GM19324 (cell line): ENCODE results near the gene NDST3.

Experiments
- ATAC-seq: cut with Tn5 transposase; IDR thresholded peaks from one replicate; pipeline ENCODE4 v1.9.1; 2021; ENCODE audit warnings: mild to moderate bottlenecking, moderate library complexity; ENCODE audit not compliant: unreplicated experiment, low FRiP score

The NDST3 gene

DNA sequence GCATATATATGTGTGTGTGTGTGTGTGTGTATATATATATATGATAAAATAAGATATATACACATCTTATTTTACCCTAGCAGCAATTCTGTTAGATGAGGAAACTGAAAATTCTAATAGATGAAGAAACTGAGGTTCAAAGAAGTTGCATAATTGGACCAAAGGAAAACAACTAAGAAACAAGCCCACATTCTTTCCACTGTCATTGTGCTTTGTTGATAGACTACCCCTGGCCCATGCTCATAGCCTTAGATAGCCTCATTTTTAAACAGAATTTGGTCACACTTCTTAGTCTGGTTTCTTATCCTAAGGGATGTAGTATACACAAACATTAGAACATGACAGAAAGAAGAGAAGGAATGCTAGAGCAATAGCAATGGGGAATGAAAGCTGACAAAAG is 138.8 kb downstream of the NDST3 start:
- ATAC-seq: no peak

DNA sequence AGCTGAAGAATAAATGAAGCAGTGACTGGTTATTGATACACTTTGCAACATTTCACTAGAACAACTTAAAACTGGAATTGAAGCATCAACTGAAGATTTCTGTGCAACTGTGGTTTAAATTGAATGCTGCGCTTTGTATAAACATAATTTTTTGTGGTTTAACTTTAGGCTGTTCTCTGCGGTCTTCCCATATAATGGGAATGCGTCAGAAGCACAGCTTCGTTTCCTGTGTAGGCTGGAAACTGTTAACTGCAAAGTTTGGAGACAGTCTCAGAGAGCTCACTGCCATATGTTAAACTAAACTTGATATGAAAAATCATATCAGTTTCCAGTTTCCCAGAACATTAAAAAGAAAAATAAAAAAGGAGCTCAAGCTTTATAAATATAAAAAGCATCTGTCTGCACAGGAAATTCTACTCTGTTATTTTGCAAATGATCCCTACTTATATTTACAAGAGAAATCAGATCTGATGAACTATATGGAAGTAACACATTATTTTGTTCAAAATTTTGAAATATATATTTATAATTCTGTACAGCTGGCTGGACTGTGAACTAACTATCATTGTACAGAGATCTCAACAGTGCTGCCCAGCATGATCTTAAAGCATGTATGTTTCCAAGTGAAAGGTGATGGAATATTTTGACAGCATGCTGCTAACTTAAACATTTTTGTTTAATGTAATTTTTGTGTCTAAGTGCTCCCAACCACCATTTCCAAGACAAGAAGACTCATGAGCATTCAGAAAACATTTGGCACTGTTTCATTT is 139.9 kb downstream of the NDST3 start:
- ATAC-seq: no peak

DNA sequence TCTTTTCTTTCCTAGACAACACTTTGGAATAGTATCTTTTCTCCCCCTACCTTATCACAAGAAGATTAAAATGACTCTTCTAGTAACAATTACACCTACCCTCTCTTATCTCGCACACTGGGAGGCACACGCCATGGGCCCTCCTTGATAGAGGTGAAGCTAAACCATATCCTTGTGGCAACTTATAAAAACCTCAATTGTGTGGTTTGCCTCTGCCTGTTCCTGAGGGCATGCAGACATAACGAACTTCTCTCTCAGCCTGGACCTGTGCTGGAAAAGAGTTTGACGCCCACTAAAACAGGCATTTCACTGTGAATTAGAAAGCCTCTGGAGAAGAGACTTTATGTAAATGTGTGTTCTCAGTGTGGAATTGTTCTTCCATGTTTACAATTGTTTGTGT is 141.2 kb downstream of the NDST3 start:
- no peak for ATAC-seq

DNA sequence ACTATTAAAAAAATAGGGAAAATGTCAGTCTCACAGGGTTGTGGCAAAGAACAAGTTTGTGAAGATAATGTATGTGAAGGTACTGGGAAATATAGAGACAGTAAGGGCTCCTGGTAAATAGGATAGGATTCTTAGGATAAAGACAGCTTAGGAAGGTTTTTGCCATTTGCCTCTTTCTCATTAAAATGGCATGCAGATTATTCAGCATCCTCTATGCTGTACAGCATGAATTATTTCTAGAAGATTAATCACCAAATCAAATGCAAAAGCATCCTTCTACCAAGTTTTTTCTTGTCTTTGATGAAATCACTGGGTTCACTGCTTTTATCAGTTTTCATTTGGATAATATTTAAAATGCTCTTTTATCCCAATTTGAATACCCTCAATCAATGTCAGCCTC is 142.8 kb downstream of the NDST3 start:
- no peak for ATAC-seq

DNA sequence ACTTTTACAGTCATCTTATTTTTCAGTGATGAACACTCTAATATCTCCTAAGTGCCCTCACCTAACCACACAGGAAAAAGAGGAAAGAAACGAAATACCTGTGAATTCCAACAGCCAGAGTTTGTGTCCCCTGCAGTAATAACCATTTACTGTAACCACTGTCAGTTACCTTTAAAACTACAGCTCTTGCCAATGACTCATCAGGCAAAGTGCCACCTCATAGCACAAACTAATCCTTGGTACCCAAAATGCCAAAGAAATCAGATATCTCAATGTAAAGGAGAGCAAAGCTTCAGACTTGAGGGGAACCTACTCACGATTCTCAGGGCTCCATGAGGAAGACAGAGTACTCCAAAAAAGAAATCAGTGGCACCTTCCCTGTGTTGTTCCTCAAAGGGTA is 146.5 kb downstream of the NDST3 start:
- ATAC-seq: no peak

DNA sequence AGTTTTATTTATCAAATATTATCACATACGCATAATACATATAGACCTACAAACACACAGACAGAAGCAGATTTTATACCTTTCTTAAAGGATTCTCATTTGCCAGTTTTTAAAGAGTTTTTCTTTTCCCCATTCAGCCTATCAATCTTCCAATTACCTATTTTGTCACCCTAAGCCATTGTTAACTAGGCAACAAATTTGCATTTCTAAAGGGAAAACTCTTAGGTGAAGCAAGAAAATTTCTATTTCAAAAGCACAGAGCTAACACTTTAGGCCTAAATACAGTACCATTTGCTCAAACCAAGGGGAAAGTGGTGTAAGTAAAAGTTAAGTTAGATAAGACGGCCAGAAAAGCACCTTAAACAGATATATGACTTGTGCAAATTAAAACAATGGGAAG is 156.6 kb downstream of the NDST3 start:
- no peak for ATAC-seq

DNA sequence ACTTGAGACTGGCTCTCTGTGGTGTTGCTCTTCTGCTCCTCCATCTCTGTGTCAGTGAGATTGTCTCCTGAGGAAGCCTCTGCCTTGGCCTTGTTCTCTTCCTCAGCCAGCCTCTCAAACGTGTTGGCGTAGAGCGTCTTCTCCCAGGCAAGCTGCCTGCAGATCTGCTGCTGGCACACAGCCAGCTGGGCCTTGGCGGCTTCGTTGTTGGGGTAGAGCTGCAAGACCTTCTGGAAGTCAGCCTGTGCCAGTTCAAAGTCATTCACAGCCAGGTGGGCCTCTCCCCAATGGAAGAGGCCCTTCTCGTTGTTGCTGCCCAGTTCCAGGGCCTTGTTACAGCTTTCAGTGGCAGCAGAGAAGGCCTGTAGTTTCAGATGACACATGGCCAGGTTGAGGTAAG is 159.1 kb downstream of the NDST3 start:
- no peak for ATAC-seq

DNA sequence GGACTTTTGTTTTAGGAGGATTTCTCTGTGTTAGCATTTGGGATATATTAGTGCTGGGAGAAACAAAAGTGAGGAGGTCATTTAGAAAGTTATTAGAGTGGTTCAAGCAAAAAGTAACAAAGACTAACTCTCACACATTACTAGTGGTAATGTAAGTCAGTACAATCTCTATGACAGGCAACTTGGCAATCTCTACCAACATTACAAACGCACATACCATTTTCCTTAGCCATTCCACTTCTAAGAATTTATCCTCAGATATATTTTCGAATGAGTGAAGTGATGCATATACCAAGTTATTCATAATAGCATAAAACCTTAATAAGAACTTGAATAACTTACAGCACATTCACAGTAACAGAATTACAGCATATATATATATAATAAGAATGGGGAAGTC is 172.3 kb downstream of the NDST3 start:
- ATAC-seq: no peak

DNA sequence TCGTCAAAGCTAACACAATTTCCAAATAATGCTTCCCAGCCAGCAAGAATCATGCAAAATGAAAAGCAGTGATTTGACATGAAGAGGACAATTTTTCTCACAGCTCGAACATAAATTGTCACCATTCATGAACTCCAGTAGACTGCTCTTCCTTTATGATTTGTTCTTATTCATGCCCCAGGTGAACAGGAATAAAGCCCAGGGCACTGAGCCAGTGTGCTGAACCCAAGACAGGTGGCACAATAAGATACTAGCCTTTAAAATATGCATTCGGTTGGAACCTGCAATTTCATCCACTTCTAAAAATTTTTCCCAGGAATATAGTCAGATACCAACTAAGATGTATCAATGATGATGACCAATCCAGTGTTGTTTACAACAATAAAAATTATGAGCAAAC is 178.8 kb downstream of the NDST3 start:
- no peak for ATAC-seq

DNA sequence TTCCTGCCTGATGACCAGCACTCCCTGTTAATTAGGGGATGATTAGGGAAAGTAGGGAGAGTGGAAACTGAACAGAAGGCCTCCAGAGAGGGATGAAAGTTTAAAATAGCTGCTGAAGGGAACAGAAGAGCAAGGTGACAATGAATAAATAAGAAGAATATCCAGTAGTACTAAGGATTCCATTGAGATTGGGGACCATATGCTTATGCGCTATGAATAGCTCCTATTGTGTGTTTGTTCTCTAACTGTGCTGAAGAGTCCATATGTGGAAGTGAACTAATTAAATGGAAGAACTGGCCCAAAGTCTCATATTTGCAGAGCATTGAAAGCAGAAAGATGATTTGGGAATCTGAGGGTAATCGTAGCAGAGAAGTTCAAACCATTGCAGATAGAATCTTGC is 181.5 kb downstream of the NDST3 start:
- no peak for ATAC-seq

DNA sequence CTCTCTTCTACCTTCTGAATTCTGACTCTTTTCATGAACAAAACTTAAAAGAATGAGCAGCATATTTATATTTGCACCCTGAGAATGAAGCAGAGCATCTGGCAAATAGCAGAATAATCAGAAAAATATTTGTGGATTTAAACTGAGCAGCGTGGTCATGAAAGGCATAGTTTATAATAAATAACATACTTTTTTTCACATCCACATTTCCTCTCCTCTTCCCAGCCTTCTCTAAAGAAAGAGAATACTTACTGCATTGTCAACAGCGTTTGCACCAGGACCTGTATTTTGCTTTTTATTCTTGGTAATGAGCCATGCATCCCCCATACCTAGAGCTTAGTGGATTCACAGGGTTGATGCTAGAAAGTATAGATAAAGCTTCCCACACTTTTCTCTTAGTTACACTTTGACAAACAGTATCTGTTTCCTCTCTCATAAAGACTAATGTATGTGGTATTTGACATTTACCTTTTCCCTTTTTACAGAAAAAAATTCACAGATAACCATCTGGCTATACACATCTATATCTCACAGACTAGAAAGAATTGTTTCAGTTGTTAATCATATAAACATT is 187.0 kb downstream of the NDST3 start:
- no peak for ATAC-seq

DNA sequence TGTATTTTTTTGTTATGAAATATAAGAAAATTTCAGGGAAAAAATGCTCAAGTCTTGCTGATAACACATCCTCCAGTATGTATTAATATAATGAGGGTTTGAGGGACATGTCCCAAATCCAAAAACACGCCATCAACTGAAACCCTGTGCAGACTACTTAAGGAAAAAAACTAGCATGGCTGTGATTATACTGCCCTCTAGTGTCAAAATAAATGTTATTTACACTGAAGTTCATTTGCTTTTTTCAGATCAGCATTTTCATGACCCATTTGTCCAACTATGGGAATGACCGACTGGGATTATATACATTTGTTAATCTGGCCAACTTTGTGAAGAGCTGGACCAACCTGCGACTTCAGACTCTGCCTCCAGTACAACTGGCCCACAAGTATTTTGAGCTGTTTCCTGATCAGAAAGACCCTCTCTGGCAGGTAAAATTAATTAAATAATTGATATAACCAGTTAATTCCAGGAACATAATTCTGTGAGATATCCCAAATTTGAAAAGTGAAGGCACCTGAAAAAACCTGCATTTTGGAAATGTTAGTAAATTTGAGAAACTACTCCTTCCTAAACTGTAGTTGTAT is 190.1 kb downstream of the NDST3 start:
- no peak for ATAC-seq

DNA sequence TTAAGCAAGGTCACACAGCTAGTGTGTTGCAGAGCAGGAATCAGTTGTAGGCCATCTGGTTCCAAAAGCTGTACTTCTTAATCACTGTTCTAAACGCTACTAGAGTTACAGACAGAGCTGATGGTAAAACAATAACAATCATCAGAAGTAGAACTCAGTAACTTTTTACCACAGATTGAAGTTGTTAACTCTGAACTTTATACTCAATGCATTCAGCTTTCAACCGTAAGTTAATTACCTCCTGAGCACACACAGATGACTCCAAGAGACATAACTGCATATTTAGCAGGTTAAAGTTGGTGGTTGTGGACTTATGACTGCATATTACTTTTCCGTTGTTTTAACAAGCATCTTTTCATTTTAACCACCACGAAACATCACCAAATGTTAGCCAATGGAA is 191.2 kb downstream of the NDST3 start:
- no peak for ATAC-seq

DNA sequence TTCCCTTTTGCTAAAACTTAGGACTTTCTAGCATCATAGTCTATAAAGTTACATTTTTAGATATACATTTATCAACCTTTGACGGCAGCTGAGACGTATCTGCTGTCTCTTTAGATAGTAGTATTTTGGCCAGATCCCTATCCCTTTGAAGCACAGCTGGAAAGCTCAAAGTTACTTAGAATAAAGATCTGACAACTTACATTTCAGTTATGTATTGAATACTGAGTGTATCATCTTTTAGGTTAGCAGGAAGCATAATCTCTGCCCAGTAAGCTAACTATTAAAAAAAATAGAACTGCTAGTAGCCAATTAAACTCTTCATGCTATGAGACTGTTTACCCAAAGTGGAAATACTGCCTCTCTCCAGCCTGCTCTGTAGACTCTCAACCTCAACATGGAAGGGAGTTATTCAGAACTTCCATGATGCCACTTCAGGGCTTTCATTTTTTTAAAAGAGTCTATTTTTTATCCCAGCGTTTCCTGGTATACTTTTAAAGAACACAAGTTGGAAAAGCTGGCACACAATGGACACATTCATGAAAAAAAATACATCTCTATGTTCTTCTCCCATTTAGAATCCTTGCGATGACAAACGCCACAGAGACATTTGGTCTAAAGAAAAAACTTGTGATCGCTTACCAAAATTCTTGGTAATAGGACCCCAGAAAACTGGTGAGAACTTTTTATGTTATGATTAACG is 192.2 kb downstream of the NDST3 start:
- ATAC-seq: no peak

DNA sequence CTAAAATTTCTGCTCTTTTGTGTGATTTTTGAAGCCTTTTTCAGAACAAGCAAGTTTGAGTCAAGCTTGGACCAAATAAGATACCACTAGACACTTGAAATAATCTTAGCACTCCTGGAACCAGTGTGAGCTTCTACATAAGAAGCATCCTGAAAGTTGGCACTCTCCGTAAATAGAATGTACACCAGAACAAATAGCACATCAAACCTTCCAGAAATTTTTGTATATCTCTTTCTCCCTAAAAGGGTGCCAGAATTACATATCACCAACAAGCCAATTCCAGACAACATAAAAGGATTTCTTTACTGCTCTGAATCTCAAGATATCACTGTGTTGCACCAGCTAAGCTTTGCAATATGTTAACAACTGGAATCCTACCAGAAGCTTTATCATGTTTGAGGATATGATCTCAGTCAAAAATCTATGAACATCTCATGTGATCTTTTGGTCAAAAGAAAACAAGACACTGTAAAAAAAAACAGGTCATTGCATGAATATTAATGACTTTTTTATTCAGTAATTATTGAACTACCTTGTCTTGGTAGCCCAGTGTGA is 201.4 kb downstream of the NDST3 start:
- no peak for ATAC-seq

DNA sequence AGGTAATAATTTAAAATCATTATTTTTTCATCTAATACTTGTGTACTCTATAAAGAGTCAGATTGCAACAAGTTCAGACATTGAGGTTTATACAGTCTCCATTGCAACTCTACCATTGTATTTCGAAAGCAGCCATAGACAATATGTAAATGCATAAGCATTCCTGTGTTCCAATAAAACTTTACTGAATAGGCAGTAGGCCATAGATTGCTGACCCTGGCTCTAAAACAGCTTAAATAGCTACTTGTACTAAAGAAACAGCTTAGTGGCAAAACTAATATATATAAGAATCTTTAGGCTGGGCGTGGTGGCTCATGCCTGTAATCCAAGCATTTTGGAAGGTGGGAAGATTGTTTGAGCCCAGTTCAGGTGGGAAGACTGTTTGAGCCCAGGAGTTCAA is 203.2 kb downstream of the NDST3 start:
- no peak for ATAC-seq

DNA sequence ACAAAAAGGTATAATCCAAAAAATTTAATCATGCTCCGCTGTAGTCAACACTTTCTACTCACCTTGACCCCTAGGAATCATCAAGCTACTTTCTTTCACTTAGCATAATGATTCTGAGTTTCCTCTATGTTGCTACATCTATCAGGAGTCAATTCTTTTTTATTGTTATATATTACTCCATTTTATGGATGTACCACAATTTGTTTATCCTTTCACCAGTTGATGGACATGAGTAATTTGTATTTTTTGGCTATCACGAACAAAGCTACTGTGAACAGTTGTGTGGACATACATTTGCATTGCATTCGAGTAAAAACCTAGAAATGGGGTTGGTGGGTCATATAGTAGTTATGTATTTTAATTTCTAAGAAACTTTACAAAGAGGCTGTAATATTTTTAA is 215.6 kb downstream of the NDST3 start:
- no peak for ATAC-seq

DNA sequence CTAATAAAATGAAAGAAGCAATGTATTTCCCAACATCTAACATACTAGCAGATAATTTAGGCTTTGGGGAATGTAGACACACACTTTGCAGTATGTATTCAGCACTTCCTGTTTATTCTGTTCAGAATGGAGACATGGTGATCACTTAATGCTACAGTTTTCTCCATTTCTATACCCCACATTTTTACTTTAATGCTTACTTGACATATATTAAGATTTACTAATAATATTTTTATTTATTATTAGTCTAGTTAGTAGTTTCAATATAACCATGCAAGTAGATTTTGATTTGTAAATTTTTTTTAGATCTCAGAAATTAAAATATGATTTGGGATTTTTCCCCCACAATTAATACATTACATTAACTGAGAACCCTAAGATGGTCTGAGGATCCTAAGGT is 220.1 kb downstream of the NDST3 start:
- ATAC-seq: no peak

DNA sequence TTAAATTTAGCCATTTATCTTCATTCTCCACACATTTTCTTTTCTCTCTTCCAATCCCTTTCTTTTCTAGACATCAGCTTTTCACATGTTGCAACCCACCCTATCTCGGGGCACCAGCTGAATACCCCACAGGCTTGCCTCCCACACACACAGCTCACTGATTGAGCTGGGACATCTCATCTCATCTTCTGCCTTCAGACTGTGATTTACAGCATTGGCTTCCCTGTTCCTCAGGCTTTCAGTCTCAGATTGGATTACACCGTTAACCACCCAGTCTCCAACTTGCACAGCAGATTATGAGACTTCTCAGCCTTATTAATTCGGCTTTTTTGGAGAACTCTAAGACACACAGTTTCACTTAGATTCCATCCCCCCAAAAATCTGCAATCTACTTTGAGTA is 224.8 kb downstream of the NDST3 start:
- ATAC-seq: no peak

DNA sequence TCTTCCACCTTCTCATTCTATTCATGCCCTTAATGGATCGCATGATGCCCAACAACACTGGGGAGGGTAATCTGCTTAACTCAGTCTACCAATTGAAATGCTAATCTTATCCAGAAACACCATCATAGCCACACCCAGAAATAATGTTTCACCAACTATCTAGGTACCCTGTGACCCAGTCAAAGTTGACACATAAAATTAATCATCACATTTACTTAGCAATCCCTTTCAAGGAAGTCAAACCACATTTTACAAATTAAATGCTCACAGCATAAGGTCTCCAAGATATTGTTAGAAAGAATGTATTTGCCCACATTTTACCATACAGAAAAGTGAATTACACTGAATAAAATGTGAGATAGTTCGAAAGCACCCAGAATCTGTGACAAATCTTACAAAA is 226.0 kb downstream of the NDST3 start:
- ATAC-seq: no peak

DNA sequence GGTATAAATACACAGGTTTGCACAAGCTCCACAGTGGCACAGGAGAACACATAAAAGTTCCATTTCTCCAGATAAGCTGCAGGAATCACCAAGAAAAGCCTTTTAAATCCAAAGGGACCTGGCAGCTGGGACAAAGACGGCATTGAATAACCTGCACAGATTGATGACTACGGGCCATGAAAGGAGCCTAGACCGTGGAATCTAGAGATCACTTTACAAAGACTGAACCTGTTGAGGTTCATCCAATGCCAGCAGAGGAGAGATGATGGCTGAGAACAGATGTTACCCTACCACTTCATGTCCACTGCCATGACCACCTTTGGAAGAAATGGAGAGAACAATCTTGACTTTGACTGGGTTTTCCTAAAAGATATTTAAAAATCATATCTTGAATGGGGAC is 229.8 kb downstream of the NDST3 start:
- no peak for ATAC-seq
